Measurements from ENCODE around the gene NABP1. TPM values are rescaled to one million over a fixed set of nuclear protein-coding genes. Genes with fewer than 3 reads are reported as not detected.

NABP1 gene
- total RNA-seq, 1 experiment from 2014 or later, result 3.2 TPM

GRCh38 chr2:191719938-191720337, 42.0 kb downstream of the NABP1 start:
- Histone ChIP-seq H3K9ac (ENCODE audit: extremely low read depth, insufficient read length, low read length) (no peak overlapping the region), H2AK5ac (ENCODE audit: insufficient read length, low read length) (no peak overlapping the region), H3T11ph (ENCODE audit: low read length) (no peak overlapping the region), H3K18ac (ENCODE audit: insufficient read length, low read depth, low read length) (no peak overlapping the region), H3K27ac (ENCODE audit: insufficient read length, low read depth, low read length) (no peak overlapping the region), H3K9me3 (ENCODE audit: control insufficient read depth, low read depth, low read length) (no peaks in the 10 kb centered on the region), H4K20me1 (ENCODE audit: control insufficient read depth, insufficient read depth, insufficient read length) (no peaks in the 10 kb centered on the region), H2BK120ac (ENCODE audit: low read depth, low read length, poor library complexity, severe bottlenecking) (no peak overlapping the region), H4K91ac (ENCODE audit: insufficient read length, low read depth, low read length) (no peak overlapping the region), H3K4me1 (ENCODE audit: insufficient read depth, low read length) (no peaks in the 10 kb centered on the region), H3K56ac (ENCODE audit: insufficient read length, low read depth, low read length) (no peak overlapping the region), H3K4ac (ENCODE audit: low read depth, low read length) (no peak overlapping the region), H2BK15ac (ENCODE audit: low read depth, low read length) (no peak overlapping the region), H3K4me2 (ENCODE audit: insufficient read depth, insufficient read length, low read length) (no peak overlapping the region), H3K79me2 (ENCODE audit: insufficient read depth, low read length) (no peaks in the 10 kb centered on the region), H2BK12ac (ENCODE audit: insufficient read length, low read depth, low read length) (no peak overlapping the region), H4K8ac (replicated peaks; ENCODE audit: insufficient read length, low read depth, low read length) (no peak overlapping the region), H3K14ac (ENCODE audit: insufficient read depth, low read length) (no peak overlapping the region), H4K5ac (ENCODE audit: insufficient read length, low read depth, low read length) (no peak overlapping the region), H3K79me1 (ENCODE audit: insufficient read depth, low read depth, low read length, poor library complexity, severe bottlenecking) (no peaks in the 10 kb centered on the region), H3K27me3 (ENCODE audit: insufficient read depth, low read length) (no peaks in the 10 kb centered on the region), H3K23me2 (ENCODE audit: insufficient read length, low read depth, low read length, poor library complexity, severe bottlenecking) (no peaks in the 10 kb centered on the region), H3K23ac (ENCODE audit: insufficient read length, low read depth, low read length) (no peak overlapping the region), H2AFZ (ENCODE audit: low read length) (peak overlapping the region; percentile 40), H2BK5ac (ENCODE audit: insufficient read length, low read length) (no peak overlapping the region), H2BK20ac (ENCODE audit: low read depth, low read length, poor library complexity, severe bottlenecking) (no peak overlapping the region)
- no CpG with 5 or more reads among the region's 13 CpGs for WGBS (ENCODE audit: extremely low coverage, insufficient read length, low lambda C conversion rate)
- TF ChIP-seq CTCF (conservative IDR thresholded peaks at IDR 0.05), result no peak
- no peaks in the 10 kb centered on the region for H3K36me3 Mint-ChIP-seq (ENCODE audit: insufficient read depth in 1 of 3, low read depth in 3 of 3)
- no peak for DNase-seq
- no peaks in the 10 kb centered on the region for H3K9me3 Mint-ChIP-seq
- no peak overlapping the region for H3K27ac Mint-ChIP-seq
- H3K27me3 Mint-ChIP-seq (ENCODE audit: low read depth), result no peaks in the 10 kb centered on the region
- H3K4me1 Mint-ChIP-seq, result peaks cover 10 to 13% of the 10 kb centered on the region in 2 experiments
- H3K4me3 Mint-ChIP-seq, result no peak overlapping the region

All from H9 (cell line).